Measurements from ENCODE around the gene VPS13A.
"Not testable (repeated sequence)": the region's sequence is repeated elsewhere in the genome, so short reads cannot be mapped to it uniquely, and the experiment has no call there.

The VPS13A gene

DNA sequence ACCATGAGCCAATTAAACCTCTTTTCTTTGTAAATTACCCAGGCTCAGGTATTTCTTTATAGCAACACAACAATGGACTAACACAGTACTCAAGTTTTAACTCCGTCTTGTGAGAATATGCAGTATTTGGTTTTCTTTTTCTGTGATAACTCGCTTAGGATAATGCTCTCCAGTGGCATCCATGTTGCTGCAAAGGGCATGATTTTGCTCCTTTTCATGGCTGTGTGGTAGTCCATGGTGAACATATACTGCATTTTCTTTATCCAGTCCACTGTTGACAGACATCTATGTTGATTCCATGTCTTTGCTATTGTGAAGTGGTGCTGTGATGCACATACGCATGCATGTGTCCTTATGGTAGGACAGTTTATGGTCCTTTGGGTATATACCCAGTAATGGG lies 10.9 kb downstream of the VPS13A start:
- DNase-seq (ENCODE audit: low read depth), result no peak

- DNase-seq (ENCODE audit: low read depth), result no peak
These were observed 17.1 kb downstream of the VPS13A start for GRCh38 chr9:77194423-77194822.

- no peak for DNase-seq (ENCODE audit: low read depth)
These were observed 32.8 kb downstream of the VPS13A start for GRCh38 chr9:77210116-77210515.

DNA sequence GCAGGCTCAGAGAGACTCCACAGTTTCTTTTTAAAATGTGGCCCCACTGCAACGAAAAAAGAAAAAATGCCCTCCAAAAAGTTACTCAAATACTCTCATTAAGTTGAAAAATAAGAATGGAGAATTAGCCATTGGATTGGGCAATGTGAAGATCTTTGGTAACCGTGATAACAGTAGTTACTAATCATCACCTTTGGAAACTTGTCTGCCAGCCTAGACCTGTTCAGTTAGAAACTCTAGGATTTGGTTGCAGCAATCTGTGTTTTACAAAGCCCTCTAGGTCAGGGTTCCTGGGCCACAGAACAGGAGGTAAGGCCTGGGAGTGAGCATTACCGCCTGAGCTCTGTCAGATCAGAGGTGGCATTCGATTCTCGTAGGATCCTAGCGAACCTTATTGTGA lies 34.2 kb downstream of the VPS13A start:
- DNase-seq (ENCODE audit: low read depth), result no peak

DNA sequence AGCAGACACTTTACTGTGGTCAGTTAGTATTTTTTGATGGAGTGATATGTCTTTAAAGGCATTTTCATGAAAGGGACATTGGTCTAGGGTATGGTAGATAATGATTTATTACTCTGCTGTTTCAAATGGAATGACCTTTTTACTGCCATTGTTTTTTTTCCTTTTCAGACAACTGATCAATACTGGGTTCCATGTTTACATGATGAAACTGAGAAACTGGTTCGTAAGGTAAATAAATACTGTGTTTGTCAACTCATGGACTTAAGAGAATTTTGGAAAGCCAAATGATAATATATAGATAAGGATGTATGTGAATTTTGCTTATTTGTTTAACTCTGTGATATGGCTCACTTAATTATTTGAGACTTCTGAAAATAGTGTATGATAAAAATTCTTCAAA lies 35.5 kb downstream of the VPS13A start:
- DNase-seq (ENCODE audit: low read depth), result no peak

DNA sequence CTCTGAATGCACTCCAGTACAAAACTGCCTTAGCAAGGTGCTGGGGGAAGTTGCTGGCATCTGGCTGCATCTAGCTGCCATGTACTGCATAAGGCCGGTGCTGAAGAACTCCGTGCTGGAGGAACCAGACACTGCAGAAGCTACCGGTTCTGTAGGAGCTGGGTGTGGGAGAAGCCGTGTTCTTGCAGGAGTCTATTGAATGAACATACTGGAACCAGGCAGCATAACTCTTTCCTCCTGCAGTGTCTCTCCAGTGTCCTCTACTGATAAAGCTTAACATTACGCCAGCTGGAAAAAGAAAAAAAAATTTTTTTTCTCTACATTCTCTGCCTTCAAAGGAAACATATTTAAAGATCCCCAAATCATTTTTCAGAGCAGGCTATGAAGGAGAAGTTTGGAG lies 38.5 kb downstream of the VPS13A start:
- DNase-seq (ENCODE audit: low read depth), result peak; percentile 26

- peak; percentile 64 for DNase-seq (ENCODE audit: low read depth)
These were observed 41.3 kb downstream of the VPS13A start for GRCh38 chr9:77218612-77219011.

DNA sequence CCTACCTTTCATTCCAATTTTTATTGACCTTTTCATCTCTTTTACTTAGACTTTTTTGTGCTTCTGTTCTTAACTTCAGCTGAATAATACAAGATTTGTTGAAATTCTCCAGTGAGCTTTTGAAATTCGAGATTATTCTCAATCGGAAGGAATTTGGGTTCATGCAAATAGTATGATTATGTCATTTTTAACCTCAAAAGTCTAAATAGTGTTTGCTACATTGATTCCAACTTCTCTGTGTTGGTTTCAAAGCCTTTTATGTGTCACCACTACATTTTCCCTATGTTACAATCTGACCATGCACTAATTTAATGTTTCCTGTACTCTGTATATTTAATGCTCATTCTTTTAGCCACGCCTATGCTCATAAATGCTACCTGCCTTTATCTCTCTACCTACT lies 44.1 kb downstream of the VPS13A start:
- DNase-seq (ENCODE audit: low read depth), result peak; percentile 21

DNA sequence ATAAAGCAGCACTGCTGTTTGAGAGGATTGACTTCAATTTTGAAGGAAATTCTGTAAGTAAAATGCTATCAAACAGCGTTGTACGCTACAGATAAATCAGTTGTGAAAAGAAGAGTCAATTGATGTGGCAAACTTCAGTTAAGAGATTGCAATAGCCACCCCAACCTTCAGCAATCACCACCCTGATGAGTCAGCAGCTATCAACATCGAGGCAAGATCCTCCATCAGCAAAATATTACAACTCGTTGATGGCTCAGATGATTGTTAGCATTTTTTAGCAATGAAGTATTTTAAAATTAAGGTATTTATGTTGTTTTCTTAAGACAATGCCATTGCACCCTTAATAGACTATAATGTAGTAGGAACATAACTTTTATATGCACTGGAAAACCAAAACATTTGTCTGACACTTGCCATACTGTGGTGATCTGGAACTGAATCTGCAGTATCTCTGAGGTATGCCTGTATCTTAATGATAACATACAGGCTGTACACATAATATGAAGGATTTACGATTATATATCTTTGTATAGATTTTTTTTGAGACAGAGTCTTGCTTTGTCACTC lies 47.5 kb downstream of the VPS13A start:
- peak; percentile 43 for DNase-seq (ENCODE audit: low read depth)

GRCh38 chr9:77236693-77237092 lies 59.4 kb downstream of the VPS13A start:
- DNase-seq (ENCODE audit: low read depth), result no peak

DNA sequence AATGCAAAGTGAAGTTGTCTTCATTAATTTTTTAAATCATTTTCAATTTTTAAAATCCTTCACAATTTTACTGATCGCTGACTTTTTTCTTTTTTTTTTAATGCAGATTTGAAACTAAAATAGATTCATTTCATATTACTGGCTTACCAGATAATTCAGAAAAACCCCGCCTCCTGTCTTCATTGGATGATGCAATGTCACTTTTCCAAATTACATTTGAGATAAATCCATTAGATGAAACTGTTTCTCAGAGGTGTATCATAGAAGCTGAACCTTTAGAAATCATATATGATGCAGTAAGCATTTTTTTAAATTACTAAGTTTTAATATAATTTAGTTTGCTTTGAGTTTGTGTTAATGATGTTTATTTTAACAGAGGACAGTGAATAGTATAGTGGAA lies 60.6 kb downstream of the VPS13A start:
- DNase-seq (ENCODE audit: low read depth), result no peak

DNA sequence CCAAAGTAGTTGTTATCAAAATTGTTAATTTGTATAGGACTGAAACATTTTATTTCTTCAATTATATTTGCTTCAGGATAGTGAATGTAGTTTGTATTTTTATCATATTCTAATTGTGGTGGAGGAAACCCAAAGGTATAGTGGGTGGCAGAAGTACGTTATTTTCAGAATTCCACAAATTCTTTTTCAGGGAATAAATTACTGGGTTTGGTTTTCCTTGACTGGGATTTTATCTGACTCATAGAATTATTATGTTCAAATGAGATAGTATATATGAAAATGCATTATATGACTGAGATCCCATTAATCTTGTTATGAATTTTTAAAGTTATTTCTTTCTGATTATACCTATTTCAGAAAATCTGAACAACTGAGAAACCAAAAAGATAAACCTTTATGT lies 73.7 kb downstream of the VPS13A start:
- DNase-seq (ENCODE audit: low read depth), result no peak

DNA sequence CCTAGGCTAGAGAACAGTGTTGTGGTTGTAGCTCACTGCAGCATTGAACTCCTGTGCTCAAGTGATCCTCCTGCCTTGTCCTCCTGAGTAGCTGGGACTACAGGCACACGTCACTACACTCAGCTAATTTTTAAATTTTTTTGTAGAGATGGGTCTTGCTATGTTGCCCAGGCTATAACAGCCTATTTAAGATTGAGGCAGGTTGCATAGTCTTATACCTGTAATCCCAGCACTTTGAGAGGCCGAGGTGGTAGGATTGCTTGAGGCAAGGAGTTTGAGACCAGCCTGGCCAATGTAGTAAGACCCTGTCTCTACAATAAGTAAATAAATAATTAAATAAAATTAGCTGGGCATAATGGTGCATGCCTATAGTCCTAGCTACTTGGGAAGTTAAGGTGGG lies 79.9 kb downstream of the VPS13A start:
- no peak for DNase-seq (ENCODE audit: low read depth)

DNA sequence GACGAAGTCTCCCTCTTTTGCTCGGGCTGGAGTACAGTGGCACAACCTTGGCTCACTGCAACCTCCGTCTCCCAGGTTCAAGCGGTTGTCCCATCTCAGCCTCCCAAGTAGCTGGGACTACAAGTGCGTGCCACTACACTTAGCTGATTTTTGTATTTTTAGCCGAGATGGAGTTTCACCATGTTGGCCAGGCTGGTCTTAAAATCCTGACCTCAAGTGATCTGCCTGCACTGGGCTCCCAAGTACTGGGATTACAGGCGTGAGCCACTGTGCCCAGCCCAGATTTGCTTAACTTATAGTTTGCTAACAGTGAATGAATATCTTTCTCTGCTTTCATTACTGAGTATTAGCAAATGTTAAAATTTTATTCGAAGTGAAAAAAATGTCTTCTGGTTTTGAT lies 84.3 kb downstream of the VPS13A start:
- DNase-seq (ENCODE audit: low read depth), result no peak

DNA sequence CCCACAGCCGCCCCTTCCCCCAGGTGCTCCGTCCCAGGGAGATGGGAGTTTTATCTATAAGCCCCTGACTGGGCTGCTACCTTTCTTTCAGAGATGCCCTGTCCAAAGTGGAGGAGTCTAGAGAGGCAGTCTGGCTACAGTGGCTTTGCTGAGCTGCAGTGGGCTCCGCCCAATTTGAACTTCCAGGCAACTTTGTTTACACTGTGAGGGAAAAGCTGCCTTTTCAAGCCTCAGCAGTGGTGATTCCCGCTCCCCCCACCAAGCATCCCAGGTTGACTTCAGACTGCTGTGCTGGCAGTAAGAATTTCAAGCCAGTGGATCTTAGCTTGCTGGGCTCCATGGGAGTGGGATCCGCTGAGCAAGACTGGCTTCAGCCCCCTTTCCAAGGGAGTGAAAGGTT lies 90.4 kb downstream of the VPS13A start:
- not testable (repeated sequence) for DNase-seq (ENCODE audit: low read depth)

GRCh38 chr9:77271023-77271690 lies 93.8 kb downstream of the VPS13A start:
- DNase-seq (ENCODE audit: low read depth), result no peak

DNA sequence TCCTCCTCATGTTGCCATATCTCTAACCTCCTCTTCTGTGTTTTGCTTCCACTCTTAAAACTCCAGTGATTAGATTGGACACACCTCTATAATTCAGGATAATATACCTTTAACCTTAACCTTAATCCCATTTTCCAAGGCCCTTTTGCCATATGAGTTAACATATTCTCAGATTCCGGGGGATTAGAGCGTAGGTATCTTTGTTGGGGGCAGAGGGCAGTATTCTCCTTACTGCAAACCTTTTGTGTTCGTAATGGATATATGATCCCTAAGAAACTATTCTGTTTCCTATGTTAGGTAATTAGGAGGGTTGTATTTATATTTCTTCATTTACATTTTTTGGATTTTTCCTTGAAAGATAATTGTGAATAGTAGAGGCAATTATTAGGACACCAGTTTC lies 99.5 kb downstream of the VPS13A start:
- no peak for DNase-seq (ENCODE audit: low read depth)

DNA sequence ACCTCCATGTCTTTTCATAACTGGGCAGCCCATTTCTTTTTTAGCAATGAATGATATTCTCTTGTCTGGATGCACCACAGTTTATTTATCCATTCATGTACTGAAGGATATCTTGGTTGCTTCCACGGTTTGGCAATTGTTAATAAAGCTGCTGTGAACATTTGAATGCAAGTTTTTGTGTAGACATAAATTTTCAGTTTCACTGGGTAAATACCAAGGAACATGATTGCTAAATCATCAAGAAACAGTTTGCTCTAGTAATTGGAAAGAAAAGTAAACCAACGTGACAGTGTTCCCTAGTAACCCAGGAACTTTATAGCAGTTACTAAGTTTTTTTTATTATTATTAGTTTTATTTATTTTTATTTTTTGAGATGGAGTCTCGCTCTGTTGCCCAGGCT lies 100.4 kb downstream of the VPS13A start:
- no peak for DNase-seq (ENCODE audit: low read depth)

DNA sequence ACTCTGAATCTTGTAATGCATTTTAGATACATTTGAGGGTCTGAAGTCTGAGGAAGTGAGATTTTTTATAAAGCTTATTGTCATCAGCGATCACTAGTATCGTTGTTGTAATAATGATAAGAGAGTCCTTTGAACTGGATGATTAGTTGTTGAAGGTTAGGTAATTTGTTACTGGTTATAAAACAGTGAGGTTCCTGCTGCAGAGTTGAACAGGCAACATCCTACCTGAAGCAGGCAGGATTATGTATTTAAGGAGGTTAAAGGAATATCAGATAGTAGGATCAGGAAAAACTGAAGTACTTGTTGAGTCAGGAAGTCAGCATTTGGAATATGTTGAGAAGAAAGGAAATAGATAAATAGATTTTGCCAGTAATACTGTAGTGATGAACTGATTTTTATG lies 106.7 kb downstream of the VPS13A start:
- no peak for DNase-seq (ENCODE audit: low read depth)

GRCh38 chr9:77284616-77285015 lies 107.3 kb downstream of the VPS13A start:
- DNase-seq (ENCODE audit: low read depth), result no peak

- no peak for DNase-seq (ENCODE audit: low read depth)
These were observed 113.0 kb downstream of the VPS13A start for GRCh38 chr9:77290373-77290772.

DNA sequence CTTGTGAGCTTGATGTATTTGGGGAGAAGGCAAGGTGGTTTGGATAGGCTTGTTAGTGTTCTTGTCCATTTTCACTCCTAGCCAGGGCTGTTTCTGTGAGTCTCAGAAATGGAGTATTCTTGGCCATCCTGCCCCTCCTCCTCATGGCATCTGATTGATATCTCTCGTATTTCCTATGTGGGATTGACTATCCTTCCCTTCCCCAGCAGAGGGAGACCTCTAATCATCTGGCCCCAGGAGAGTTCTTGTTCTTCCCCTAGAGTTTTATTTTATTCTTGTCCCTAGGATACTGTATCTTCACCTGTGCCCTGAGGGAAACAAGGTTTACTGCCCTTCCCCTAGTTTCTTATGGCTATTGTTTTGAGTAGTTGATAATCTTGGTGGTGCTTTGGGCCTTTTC lies 114.4 kb downstream of the VPS13A start:
- DNase-seq (ENCODE audit: low read depth), result peak; percentile 27

- DNase-seq (ENCODE audit: low read depth), result no peak
These were observed 116.6 kb downstream of the VPS13A start for GRCh38 chr9:77293949-77294348.

GRCh38 chr9:77304543-77304942 lies 127.2 kb downstream of the VPS13A start:
- DNase-seq (ENCODE audit: low read depth), result no peak
